ENCODE data around the gene CEP85L.

CEP85L gene

GRCh38 chr6:118630067-118630466 lies 21.3 kb downstream of the CEP85L start:
- TF ChIP-seq CTCF (conservative IDR thresholded peaks at IDR 0.05; ENCODE audit: control insufficient read depth, insufficient read depth, low read depth, low read length): no peak
- H3K4me3 ChIP-seq (ENCODE audit: control insufficient read depth, low read depth, low read length): no peak overlapping the region
- DNase-seq (ENCODE audit: low read depth): no peak

GRCh38 chr6:118627724-118628123 lies 23.7 kb downstream of the CEP85L start:
- DNase-seq (ENCODE audit: low read depth): no peak
- H3K4me3 ChIP-seq (ENCODE audit: control insufficient read depth, low read depth, low read length): no peak overlapping the region
- TF ChIP-seq CTCF (conservative IDR thresholded peaks at IDR 0.05; ENCODE audit: control insufficient read depth, insufficient read depth, low read depth, low read length): no peak

- H3K4me3 ChIP-seq (ENCODE audit: control insufficient read depth, low read depth, low read length): no peak overlapping the region
- DNase-seq (ENCODE audit: low read depth): no peak
- TF ChIP-seq CTCF (conservative IDR thresholded peaks at IDR 0.05; ENCODE audit: control insufficient read depth, insufficient read depth, low read depth, low read length): no peak
Observed at GRCh38 chr6:118625833-118626232, 25.6 kb downstream of the CEP85L start.

- no peak overlapping the region for H3K4me3 ChIP-seq (ENCODE audit: control insufficient read depth, low read depth, low read length)
- TF ChIP-seq CTCF (conservative IDR thresholded peaks at IDR 0.05; ENCODE audit: control insufficient read depth, insufficient read depth, low read depth, low read length): no peak
- DNase-seq (ENCODE audit: low read depth): no peak
Observed at GRCh38 chr6:118621799-118622470, 29.5 kb downstream of the CEP85L start.

GRCh38 chr6:118620202-118620601 lies 31.2 kb downstream of the CEP85L start:
- H3K4me3 ChIP-seq (ENCODE audit: control insufficient read depth, low read depth, low read length): no peak overlapping the region
- no peak for TF ChIP-seq CTCF (conservative IDR thresholded peaks at IDR 0.05; ENCODE audit: control insufficient read depth, insufficient read depth, low read depth, low read length)
- DNase-seq (ENCODE audit: low read depth): no peak

- no peak overlapping the region for H3K4me3 ChIP-seq (ENCODE audit: control insufficient read depth, low read depth, low read length)
- DNase-seq (ENCODE audit: low read depth): peak; percentile 32
- TF ChIP-seq CTCF (conservative IDR thresholded peaks at IDR 0.05; ENCODE audit: control insufficient read depth, insufficient read depth, low read depth, low read length): peak; percentile 87
Observed at GRCh38 chr6:118618676-118619377, 32.6 kb downstream of the CEP85L start.
